OCI-M2 (cell line): ENCODE results near the gene SYTL3.

Source experiments
- DNase-seq: peaks from one replicate; lab custom pipeline; 2025; ENCODE audit not compliant: unreplicated experiment; lab: John Stamatoyannopoulos, UW

The SYTL3 gene

GRCh38 chr6:158717341-158718330 is 67.8 kb downstream of the SYTL3 start:
- no peak for DNase-seq

GRCh38 chr6:158718461-158719046 is 68.7 kb downstream of the SYTL3 start:
- no peak for DNase-seq

GRCh38 chr6:158722176-158722729 is 72.4 kb downstream of the SYTL3 start:
- DNase-seq: no peak

- no peak for DNase-seq
These were observed 75.8 kb downstream of the SYTL3 start for GRCh38 chr6:158725704-158726103.

- DNase-seq: no peak
These were observed 80.2 kb downstream of the SYTL3 start for GRCh38 chr6:158729906-158730540.

GRCh38 chr6:158730541-158730907 is 80.7 kb downstream of the SYTL3 start:
- DNase-seq: no peak

GRCh38 chr6:158735009-158735408 is 85.2 kb downstream of the SYTL3 start:
- DNase-seq: no peak

- no peak for DNase-seq
These were observed 87.3 kb downstream of the SYTL3 start for GRCh38 chr6:158737082-158737709.

GRCh38 chr6:158737710-158738615 is 88.1 kb downstream of the SYTL3 start:
- DNase-seq: no peak

- no peak for DNase-seq
These were observed 89.8 kb downstream of the SYTL3 start for GRCh38 chr6:158739673-158740072.

GRCh38 chr6:158743033-158743651 is 93.3 kb downstream of the SYTL3 start:
- no peak for DNase-seq

- no peak for DNase-seq
These were observed 95.2 kb downstream of the SYTL3 start for GRCh38 chr6:158744986-158745430.

GRCh38 chr6:158751224-158751623 is 101.4 kb downstream of the SYTL3 start:
- DNase-seq: no peak

- no peak for DNase-seq
These were observed 102.1 kb downstream of the SYTL3 start for GRCh38 chr6:158751921-158752320.

GRCh38 chr6:158752613-158753012 is 102.8 kb downstream of the SYTL3 start:
- DNase-seq: no peak

GRCh38 chr6:158753811-158754210 is 104.0 kb downstream of the SYTL3 start:
- DNase-seq: no peak

GRCh38 chr6:158754738-158755137 is 104.9 kb downstream of the SYTL3 start:
- no peak for DNase-seq

- DNase-seq: no peak
These were observed 105.8 kb downstream of the SYTL3 start for GRCh38 chr6:158755636-158756035.

- no peak for DNase-seq
These were observed 106.3 kb downstream of the SYTL3 start for GRCh38 chr6:158756126-158756525.
